Large intestine (tissue), 12 donors: ENCODE results near the gene ZDHHC23. TPM values are rescaled to one million over a fixed set of nuclear protein-coding genes. Genes with fewer than 3 reads are reported as not detected.
A peak's percentile ranks its signal among the peaks of the same experiment; 100 is the strongest.

Experiments
- DNase-seq, 2 donors: peaks; one replicate each; pipeline versions ENCODE4 v3.0.0 to v3.0.0-alpha.2; 2013
- H3K27ac ChIP-seq: one replicate; pipeline ENCODE4 v1.5.1; 2013; ENCODE audit warnings: low read length
- H3K27me3 ChIP-seq: 2 replicates; pipeline ENCODE4 v1.6.1; 2013; ENCODE audit warnings: low read length; ENCODE audit not compliant: control insufficient read depth, insufficient read depth
- H3K36me3 ChIP-seq: 2 replicates; pipeline ENCODE4 v1.6.1; 2013; ENCODE audit warnings: low read length; ENCODE audit not compliant: control insufficient read depth, insufficient read depth
- H3K4me1 ChIP-seq: one replicate; pipeline ENCODE4 v1.6.1; 2013; ENCODE audit warnings: low read length; ENCODE audit not compliant: control insufficient read depth, insufficient read depth
- H3K4me3 ChIP-seq: one replicate; pipeline ENCODE4 v1.5.1; 2013; ENCODE audit warnings: low read length
- H3K9me3 ChIP-seq: one replicate; pipeline ENCODE4 v1.6.1; 2013; ENCODE audit warnings: mild to moderate bottlenecking, low read depth, low read length, moderate library complexity; ENCODE audit not compliant: control insufficient read depth
- WGBS: methylation state at CpG from one replicate; pipeline ENCODE4 v1.1.5; 2013; ENCODE audit warnings: low lambda C conversion rate; ENCODE audit not compliant: insufficient coverage; 5-methylcytosine and 5-hydroxymethylcytosine counted together
- long read RNA-seq, 11 donors: transcript quantifications; one replicate each; lab custom pipeline, GENCODE V29; 2026
- polyA plus RNA-seq: library from polyadenylated mRNA; unstranded; fragments of 120-200 nt; gene quantifications from one replicate; pipeline ENCODE4 v1.2.1, GENCODE V29; 2013

Gene ZDHHC23, protein sequence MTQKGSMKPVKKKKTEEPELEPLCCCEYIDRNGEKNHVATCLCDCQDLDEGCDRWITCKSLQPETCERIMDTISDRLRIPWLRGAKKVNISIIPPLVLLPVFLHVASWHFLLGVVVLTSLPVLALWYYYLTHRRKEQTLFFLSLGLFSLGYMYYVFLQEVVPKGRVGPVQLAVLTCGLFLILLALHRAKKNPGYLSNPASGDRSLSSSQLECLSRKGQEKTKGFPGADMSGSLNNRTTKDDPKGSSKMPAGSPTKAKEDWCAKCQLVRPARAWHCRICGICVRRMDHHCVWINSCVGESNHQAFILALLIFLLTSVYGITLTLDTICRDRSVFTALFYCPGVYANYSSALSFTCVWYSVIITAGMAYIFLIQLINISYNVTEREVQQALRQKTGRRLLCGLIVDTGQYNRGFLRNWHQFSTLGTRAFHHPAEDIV
- 9.9 TPM for polyA plus RNA-seq
- long read RNA-seq, donor 1: 0 reads
- long read RNA-seq, donor 2, full-length matches to known transcripts: 1 of 1 reads
- long read RNA-seq, donor 2, partial matches to known transcripts: 0 of 1 reads
- long read RNA-seq, donor 2, other reads (novel, unspliced or antisense): 0 of 1 reads
- long read RNA-seq, donor 3: 0 reads
- long read RNA-seq, donor 4: 0 reads
- long read RNA-seq, donor 5: 0 reads
- long read RNA-seq, donor 6: 0 reads
- long read RNA-seq, donor 7: 0 reads
- long read RNA-seq, donor 8: 0 reads
- long read RNA-seq, donor 9, partial matches to known transcripts: 0 of 1 reads
- long read RNA-seq, donor 9, other reads (novel, unspliced or antisense): 0 of 1 reads
- long read RNA-seq, donor 10: 0 reads
- long read RNA-seq, donor 11: 0 reads

DNA sequence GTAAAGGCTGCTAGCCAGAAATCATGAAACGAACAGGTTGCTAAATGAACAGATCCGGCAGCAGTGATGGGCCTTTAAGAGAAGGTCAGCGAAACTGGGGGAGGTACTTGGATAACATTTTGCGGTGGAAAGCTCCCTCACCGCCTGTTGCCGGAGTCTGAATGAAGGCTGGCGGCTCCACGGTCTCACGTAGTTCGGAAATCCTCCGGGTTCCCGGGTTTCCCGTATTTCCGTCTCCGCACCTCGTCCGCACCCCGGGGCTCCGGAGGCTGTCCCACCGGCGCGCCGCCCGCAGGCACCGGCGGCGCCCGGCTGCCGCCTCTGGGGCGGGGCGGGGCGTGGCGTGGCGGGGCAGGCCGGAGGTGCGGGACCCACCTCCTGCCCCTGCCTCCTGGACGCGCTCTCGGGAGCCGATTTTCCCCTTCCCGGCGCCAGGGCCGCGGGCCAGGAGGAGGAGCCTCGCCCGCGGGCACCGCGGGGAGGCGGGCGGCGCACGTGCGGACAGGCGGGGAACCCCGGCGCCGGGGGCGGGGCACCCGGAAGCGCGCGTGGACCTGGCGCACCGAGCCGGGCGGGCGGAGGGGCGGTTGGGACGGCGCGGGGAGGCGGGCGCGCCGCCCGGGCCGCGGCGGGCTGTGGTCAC, at the start of gene ZDHHC23:
TSS of gene ZDHHC23 (plus strand) at position 642 of the 643 bp plus-strand sequence. CDS start 790 bp downstream, outside the sequence.
- Histone ChIP-seq H3K27me3 (peaks cover 4% of the 10 kb centered on the region), H3K4me3 (peak within 1 kb of the TSS; percentile 75), H3K36me3 (no peaks in the 10 kb centered on the region), H3K27ac (peak within 1 kb of the TSS; percentile 63), H3K9me3 (no peaks in the 10 kb centered on the region), H3K4me1 (peaks cover 5% of the 10 kb centered on the region)
- no CpG with 5 or more reads among the region's 80 CpGs for WGBS
- DNase-seq: peak; percentile 77 to 89

DNA sequence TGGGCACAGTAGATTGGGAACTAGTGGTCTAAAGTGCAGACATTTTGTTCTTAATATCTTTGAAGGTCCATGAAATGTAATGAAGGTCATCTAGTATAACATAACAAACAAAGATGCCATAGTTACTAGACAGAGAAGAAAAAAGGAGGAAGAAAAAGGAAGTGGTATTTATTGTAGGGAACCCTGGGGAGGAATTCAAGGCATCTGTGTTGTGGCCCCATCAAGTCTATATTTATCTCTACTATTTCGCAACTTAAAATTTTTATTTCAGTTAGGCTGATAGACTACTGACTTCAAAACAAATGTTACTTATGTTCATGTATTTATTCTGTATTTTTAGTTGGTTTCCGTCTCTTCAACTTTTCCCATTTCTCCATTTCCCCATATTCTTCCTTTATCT, 48.9 kb upstream of the ZDHHC23 start:
- Histone ChIP-seq H3K36me3 (no peaks in the 10 kb centered on the region), H3K9me3 (no peaks in the 10 kb centered on the region), H3K27me3 (no peaks in the 10 kb centered on the region), H3K4me1 (peaks cover 4% of the 10 kb centered on the region), H3K4me3 (peak overlapping the region; percentile 44), H3K27ac (no peak overlapping the region)
- DNase-seq: peak in 1 of 2 donors; percentile 9
- 91% methylated on average over 1 of the region's 2 CpGs for WGBS

DNA sequence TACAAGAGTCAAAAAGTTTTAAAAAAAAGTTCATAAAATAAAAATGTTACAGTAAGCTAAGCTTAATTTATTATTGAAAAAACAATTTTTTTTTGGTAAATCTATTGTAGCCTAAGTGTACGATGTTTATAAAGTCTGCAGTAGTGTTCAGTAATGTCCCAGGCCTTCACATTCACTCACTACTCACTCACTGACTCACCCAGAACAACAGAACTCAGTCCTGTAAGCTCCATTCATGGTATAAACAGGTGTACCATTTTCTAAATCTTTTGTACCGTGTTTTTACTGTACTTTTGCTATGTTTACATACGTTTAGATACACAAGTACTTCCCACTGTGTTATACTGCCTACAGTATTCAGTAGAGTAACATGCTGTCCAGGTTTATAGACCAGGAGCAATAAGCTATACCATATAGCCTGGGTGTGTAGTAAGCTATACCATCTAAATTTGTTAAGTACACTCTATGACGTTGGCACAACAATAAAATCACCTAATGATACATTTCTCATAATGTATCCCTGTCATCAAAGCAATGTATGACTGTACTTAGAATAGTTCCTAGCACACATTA, 41.2 kb upstream of the ZDHHC23 start:
- Histone ChIP-seq H3K27ac (no peak overlapping the region), H3K27me3 (no peaks in the 10 kb centered on the region), H3K36me3 (peaks cover 3% of the 10 kb centered on the region), H3K4me3 (no peak overlapping the region), H3K4me1 (no peaks in the 10 kb centered on the region), H3K9me3 (no peaks in the 10 kb centered on the region)
- no peak for DNase-seq
- 83% methylated on average over 1 of the region's 4 CpGs for WGBS

DNA sequence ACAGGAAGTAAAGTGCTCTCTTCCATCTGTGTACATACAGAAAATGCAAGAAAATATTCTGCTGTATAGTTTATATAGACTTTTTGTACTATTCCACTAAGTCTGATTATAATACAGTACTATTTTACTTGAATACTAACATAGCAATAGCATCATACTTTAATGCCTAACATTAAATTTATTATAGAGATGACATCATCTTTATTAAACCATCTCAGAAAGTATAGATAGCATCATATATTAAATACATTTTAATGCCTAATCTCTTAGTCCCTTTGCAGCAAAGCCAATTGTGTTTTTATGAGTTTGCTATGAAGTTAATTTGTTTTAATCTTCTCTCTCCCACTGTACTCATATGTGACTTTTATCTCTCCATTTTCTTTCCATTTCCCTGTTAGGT, 39.7 kb upstream of the ZDHHC23 start:
- DNase-seq: no peak
- Histone ChIP-seq H3K4me1 (no peaks in the 10 kb centered on the region), H3K4me3 (no peak overlapping the region), H3K27ac (no peak overlapping the region), H3K36me3 (peaks cover 3% of the 10 kb centered on the region), H3K9me3 (no peaks in the 10 kb centered on the region), H3K27me3 (no peaks in the 10 kb centered on the region)

DNA sequence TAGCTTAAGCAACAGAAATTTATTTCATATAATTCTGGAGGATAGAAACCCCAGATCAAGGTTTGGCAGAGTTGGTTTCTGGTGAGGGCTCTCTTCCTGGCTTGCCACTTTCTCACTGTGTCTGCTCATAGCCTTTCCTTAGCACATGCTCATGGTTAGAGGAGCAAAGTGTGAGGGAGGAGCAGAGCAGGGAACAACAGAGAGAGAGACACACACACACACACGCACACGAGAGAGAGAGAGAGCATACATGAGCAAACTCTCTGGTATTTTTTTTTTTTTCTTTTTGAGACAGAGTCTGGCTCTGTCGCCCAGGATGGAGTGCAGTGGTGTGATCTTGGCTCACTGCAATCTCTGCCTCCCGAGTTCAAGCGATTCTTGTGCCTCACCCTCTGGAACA, 36.8 kb upstream of the ZDHHC23 start:
- no CpG with 5 or more reads among the region's 5 CpGs for WGBS
- Histone ChIP-seq H3K4me3 (no peak overlapping the region), H3K36me3 (no peaks in the 10 kb centered on the region), H3K4me1 (no peaks in the 10 kb centered on the region), H3K27ac (no peak overlapping the region), H3K9me3 (no peaks in the 10 kb centered on the region), H3K27me3 (no peaks in the 10 kb centered on the region)
- no peak for DNase-seq

DNA sequence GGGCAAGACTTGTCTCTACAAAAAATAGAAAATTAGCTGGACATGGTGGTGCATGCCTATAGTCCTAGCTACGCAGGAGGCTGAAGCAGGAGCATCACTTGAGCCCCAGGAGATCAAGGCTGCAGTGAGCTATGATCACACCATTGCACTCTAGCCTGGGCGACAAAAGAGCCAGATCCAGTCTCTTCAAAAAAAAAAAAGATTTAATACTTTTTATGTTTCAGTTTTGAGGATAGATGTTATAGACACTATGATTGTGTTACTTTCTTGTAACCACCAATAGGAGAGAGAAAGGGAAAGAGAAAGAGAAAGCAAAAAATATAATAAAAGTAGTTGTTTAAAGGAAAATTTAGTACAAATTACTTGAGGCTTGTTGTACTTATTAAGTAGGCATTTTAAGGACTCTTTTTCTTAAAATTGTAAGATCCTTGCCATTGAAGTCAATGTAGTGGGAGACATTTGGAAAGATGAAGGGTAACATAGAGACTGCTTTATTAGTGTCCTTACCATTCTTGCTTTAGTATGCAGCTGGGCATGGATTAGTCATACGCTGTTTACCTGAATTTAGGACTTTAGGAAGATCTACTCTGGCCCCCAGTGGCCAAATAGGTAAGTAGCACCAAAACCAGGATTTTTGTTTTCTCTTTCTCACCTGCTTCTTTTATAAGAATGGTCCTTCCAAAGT, 35.1 kb upstream of the ZDHHC23 start:
- H3K4me3 ChIP-seq: no peak overlapping the region
- H3K27ac ChIP-seq: no peak overlapping the region
- no peaks in the 10 kb centered on the region for H3K9me3 ChIP-seq
- H3K4me1 ChIP-seq: no peaks in the 10 kb centered on the region
- peaks cover 2% of the 10 kb centered on the region for H3K36me3 ChIP-seq
- WGBS: 80% methylated on average over 1 of the region's 3 CpGs
- H3K27me3 ChIP-seq: no peaks in the 10 kb centered on the region
- DNase-seq: peak; percentile 50 to 78

DNA sequence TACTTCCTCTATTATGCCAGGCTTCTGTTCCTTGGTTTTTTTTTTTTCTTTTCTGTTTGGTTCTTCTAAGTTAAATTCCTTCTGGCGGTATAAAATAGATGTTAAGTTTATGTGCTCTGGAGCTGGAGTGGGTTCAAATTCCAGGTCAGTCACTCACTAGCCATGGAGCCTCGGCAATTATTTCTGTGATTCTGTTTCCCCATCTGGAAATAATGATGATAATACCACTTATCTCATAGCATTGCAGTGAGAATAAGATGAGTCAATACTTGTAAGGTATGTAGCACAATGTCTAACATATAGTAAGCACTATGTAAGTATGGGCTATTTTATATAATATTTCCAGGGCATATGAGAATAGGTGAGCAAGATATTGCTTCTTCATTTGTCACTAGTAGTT, 33.2 kb upstream of the ZDHHC23 start:
- Histone ChIP-seq H3K9me3 (no peaks in the 10 kb centered on the region), H3K27ac (no peak overlapping the region), H3K36me3 (peaks cover 2% of the 10 kb centered on the region), H3K4me1 (no peaks in the 10 kb centered on the region), H3K4me3 (no peak overlapping the region), H3K27me3 (no peaks in the 10 kb centered on the region)
- no CpG with 5 or more reads among the region's 2 CpGs for WGBS
- DNase-seq: no peak

DNA sequence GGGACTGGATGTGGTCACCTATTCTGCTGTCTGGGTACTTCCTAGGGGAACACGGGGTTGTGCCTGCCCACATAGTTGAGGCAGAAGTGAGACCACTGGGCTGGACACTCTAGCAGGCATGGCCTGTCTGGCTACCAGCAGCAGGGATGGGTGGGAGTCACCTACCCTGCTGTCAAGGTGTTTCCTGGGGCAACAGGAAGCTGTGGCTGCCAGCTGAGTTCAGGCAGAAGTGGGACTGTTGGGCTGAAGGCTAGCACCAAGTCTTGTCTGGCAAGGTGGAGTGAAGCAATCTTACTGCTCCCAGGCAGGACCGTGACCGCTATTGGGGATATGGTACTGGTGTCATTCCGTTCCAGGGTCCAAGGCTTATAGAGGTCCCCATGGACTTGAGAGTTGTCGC, 20.3 kb upstream of the ZDHHC23 start:
- Histone ChIP-seq H3K4me3 (no peak overlapping the region), H3K4me1 (no peaks in the 10 kb centered on the region), H3K27me3 (no peaks in the 10 kb centered on the region), H3K36me3 (peaks cover 3% of the 10 kb centered on the region), H3K9me3 (peaks cover 5% of the 10 kb centered on the region), H3K27ac (no peak overlapping the region)
- no peak for DNase-seq
- no CpG with 5 or more reads among the region's 5 CpGs for WGBS

DNA sequence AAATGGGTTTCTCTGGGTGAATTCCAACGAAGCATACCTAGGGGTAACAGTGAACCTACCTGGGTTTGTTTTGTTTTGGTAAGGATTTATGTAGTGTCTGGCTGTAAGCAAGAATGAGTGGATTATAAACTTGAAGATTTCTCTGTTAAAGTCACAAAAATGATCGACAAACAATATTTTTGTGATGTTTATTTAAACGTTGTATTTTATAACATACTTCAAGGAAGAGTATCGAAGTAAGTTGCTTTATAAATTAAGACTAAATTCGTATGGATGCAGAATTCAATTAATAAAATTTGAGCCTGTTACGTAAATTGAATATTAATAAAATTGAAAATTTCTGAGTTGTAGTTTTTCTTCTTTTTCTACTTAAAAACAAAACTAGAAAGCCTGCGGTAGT, 982 bp upstream of the ZDHHC23 start:
- peaks cover 5% of the 10 kb centered on the region for H3K4me1 ChIP-seq
- no peak for DNase-seq
- no peaks in the 10 kb centered on the region for H3K9me3 ChIP-seq
- H3K4me3 ChIP-seq: peak overlapping the region; percentile 75
- H3K27me3 ChIP-seq: peaks cover 4% of the 10 kb centered on the region
- peaks cover 3% of the 10 kb centered on the region for H3K36me3 ChIP-seq
- H3K27ac ChIP-seq: no peak overlapping the region
- WGBS: 69% methylated on average over 5 of the region's 7 CpGs
